GM21447 (cell line): ENCODE data around the gene SFXN2.
"Not testable (repeated sequence)": the region's sequence is repeated elsewhere in the genome, so short reads cannot be mapped to it uniquely, and the experiment has no call there.

ENCODE experiments used
- ATAC-seq: cut with Tn5 transposase; IDR thresholded peaks from one replicate; pipeline ENCODE4 v1.9.1; 2021; ENCODE audit not compliant: unreplicated experiment

Gene SFXN2

GRCh38 chr10:102752266-102752930 is 38.0 kb downstream of the SFXN2 start:
- no peak for ATAC-seq

DNA sequence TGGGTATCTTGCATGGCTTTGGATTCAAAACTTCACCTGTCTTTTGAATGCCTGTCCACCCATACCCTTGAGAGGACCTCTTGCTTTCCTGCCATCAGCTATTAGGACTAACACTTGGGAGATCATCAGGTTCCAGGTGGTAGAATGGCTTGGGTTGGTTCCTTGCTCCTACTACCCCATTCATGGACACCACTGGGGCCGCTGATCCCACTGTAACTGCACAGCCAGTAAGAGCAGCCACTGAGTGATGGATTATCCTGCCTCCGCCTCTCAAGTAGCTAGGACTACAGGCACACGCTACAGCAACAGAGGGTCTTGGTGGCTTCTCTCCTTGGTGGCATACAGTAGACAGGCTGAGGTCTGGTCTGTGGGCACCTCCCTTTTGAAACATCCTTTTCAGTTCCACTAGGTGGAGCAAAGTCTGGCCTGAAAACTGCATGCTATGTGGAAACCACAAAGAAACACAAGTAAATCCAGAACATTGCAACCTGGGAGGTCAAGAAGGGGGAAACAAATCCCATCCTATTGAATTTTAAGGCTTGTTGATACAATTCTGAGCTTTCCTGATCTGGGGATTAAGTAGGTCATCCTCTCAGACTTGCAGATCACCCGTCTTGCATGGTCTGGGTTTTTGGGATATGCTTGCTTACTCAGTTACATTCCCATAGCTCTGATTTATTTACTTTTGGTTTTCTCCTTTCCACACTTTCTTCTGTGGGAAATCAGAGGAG is 38.7 kb downstream of the SFXN2 start:
- ATAC-seq = no peak

DNA sequence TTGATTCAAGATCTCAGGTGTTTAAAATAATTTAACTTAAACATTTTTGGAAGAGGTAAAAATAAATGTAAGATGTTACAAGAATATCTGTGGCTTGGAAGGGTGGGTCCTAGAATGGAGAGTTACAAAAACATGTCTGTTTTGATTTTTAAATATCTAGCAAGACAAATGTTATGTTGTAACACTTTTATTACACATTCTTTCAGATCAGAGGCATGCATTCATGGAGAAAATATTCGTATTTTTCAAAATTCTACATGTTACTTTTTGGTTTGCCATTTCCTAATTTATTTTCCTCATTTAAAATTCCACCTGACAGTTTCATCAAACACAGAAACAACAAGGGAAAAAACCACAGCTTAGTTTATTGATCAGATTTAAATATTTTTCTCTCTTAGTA is 39.3 kb downstream of the SFXN2 start:
- no peak for ATAC-seq

DNA sequence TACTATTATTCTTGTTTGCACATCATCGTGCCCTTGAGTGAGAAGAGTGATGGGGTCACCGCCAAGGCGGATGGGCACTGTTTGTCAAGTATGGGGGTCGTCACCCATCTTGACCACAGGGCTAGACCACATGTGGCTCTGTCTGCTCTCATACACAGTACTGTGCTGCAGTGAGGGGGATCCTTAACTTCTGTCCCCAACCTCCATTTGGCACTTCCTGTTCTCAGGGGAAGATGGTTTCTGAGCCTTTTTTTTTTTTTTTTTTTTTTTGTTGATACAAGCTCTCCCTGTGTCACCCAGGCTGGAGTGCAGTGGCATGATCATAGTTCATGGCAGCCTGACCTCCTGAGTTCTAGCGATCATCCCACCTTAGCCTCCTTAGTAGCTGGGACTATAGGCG is 42.9 kb downstream of the SFXN2 start:
- ATAC-seq = no peak

DNA sequence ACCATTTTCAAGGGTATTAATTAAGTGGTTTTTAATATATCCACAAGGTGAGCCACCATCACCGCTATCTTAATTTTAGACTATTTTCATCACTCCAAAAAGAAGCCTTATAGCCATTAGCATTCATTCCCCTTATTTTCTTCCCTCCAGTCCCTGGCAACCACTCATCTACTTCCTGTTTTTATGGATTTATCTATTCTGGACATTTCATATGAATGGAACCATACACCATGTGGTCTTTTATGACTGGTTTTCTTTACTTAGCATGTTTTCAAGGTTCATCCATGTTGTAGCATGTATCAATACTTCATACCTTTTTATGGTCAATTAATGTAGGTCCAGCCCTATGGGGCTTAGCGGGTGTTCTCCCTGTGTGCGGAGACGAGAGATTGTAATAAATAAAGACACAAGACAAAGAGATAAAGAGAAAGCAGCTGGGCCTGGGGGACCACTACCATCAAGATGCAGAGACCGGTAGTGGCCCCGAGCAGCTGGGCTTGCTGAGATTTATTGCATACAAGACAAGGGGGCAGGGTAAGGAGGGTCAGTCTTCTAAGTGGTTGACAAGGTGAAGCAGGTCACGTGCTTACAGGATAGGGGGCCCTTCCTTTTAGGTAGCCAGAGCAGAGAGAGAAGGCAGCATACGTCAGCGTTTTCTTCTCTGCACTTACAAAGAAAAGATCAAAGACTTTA is 44.0 kb downstream of the SFXN2 start:
- no peak for ATAC-seq

GRCh38 chr10:102758933-102759262 is 44.5 kb downstream of the SFXN2 start:
- ATAC-seq = not testable (repeated sequence)

- ATAC-seq = no peak
Measured at GRCh38 chr10:102759497-102760210, 45.2 kb downstream of the SFXN2 start.

- no peak for ATAC-seq
Measured at GRCh38 chr10:102761981-102762380, 47.5 kb downstream of the SFXN2 start.

GRCh38 chr10:102762401-102763015 is 48.1 kb downstream of the SFXN2 start:
- no peak for ATAC-seq

DNA sequence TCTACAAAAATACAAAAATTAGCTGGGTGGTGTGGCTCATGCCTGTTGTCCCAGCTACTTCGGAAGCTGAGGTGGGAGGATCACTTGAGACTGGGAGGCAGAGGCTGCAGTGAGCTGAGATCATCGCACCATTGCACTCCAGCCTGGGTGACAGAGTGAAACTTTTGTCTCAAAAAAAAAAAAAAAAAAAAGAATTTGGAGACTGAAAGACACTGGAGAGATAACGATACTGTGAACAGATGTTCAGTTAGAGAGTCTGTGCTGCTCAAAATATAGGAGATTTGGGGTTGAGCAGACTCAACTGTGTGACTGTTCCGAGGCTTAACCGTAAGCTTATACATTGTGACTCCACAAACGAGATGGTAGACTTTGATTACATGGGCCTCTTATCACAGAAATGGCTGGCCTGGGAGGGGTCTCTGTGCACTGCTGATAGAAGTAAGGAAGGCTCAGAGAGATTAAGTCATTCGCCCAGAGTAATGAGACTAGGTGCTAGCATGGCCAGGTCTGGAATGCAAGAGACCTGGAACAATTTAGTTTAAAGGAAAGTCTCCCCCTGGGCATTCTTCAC is 48.7 kb downstream of the SFXN2 start:
- no peak for ATAC-seq

- no peak for ATAC-seq
Measured at GRCh38 chr10:102764470-102765161, 50.2 kb downstream of the SFXN2 start.

DNA sequence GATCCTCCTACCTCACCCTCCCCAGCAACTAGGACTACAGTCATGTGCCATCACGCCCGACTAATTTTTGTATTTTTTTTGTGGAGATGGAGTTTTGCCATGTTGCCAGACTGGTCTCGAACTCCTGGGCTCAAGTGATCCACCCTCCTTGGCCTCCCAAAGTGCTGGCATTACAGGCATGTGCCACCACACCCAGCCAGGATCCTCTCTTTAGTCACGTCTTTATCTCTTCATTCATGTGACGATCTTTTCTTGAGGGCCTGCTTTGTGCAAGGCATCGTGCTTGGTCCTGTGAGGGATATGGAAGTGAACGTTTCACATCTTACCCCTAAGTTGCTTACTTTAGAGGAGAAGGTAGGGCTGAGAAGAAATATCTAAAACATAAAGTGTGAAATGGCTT is 50.9 kb downstream of the SFXN2 start:
- ATAC-seq = no peak

GRCh38 chr10:102767428-102768160 is 53.2 kb downstream of the SFXN2 start:
- no peak for ATAC-seq

DNA sequence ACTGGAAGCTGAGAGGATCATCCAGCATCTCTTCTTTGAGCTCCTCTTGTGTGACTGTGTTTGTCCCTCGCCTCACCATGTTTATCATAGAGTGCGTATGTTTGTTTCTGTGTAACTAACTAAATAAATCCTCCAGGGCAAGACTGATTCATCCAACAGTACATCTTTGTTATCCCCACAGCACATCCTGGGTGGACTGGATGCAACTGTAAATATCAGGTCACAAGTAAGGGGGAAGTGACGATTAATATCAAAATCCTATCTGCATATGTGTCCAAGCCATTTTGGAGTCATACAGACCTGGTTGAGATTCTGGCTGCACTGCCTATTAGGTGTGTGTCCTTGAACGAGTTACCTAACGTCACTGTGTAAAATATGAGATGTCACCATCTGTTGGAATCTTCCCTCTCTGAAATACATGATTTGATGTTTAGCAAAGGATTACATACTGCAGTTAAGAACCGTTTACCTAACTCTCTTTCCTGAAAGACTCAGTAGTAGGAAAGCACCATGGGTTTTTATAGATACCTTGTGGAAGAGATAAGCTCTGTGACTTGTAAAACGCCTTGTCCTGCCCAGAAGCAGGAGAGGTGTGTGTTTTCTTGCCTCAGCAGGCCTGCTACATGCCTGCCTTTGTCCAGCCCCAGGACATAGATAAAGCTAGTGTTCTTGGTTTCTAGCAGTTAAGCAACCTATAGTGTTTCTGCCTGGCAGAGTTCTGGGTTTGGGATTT is 55.1 kb downstream of the SFXN2 start:
- no peak for ATAC-seq

DNA sequence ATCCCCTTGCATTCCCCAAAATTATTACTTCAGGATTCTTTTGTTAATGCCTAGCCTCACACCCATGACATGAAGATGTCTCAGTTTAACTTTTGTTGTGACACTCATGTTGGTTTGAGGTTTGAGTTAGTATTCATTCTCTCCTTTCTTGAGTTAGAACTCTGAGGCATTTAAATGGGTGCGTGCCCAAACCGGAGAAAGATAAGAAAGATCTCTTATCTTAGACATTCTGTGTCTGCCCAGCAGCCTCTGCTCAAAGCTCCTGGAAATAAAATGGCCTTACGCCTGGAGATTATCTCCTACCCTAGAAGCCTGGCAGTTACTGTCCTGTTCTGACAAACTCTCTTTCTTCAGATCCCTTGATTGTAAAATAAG is 55.7 kb downstream of the SFXN2 start:
- no peak for ATAC-seq

- ATAC-seq = no peak
Measured at GRCh38 chr10:102770792-102771191, 56.4 kb downstream of the SFXN2 start.

GRCh38 chr10:102773320-102773719 is 58.9 kb downstream of the SFXN2 start:
- no peak for ATAC-seq

DNA sequence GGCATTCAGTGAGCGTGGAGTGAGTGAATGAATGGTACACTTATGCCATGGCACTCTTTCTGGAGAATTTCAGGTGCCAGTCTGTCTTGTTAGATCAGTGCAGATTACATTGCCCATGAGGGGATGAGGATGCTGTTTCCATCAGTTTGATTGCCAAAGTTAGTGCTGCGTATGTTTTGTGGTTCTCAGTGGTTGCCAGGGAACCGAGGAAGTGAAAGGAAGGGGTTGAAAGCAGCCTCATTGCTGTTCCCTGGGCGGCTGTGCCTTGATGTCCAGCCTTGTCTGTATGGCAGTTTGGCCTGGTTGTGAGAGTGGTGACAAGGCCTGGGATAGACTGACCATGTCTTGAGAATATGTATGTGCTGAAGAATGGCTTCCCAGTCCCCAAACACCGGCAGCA is 59.5 kb downstream of the SFXN2 start:
- ATAC-seq = peak; percentile 41
